ENCODE measurements around the gene AOAH. TPM values are rescaled to one million over a fixed set of nuclear protein-coding genes. Genes with fewer than 3 reads are reported as not detected.
"Not testable (repeated sequence)": the region's sequence is repeated elsewhere in the genome, so short reads cannot be mapped to it uniquely, and the experiment has no call there.

The AOAH gene
- total RNA-seq, 1 donor from 2014 or later, result 1.2 TPM

DNA sequence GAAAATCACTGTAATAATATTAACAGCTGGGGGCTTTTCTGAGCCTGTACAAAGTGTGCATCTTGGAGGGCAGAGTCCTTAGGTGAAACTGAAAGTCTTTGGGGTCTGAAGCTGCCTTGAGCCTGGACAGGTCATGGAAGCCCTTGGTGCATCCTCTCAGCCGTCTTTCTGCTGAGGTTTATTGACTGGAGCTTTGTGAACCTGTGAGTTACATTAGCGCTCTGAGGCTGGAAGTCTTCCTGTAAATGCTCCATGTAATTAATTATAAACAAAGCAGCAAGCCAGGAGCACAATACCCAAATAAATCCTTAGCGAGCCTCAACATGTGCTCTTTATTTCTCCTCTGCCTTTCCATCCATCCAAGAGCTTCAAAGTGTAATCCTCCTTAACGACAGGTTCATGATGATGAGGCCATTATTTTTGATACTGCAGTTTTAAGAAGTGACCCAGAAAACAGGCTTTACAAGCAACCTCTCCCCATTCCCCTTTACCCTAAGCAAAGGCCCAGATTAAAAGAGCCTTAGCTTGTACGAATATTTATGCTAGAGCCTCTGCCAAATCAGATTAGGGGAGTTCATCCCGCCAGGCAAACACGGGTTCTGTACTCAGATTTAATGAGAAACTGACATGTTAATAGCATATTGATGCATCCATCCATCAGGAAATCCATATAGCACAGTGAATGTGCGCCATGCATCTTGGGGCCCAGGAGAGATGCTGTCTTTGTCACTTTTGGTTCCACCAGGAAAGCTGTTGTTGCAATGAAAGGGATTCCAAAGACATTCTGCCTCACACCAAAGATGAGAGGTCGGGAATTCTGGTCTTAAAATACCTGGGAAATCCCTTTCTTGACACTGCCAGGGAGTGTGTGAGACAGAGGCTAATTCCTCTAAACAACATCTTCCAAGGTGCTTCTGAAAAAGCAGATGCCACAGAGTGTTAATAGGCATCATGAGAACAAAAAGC is 216.5 kb downstream of the AOAH start:
- no peak for DNase-seq (ENCODE audit: low read depth)

GRCh38 chr7:36506820-36507219 is 217.5 kb downstream of the AOAH start:
- peak; percentile 71 for DNase-seq (ENCODE audit: low read depth)

DNA sequence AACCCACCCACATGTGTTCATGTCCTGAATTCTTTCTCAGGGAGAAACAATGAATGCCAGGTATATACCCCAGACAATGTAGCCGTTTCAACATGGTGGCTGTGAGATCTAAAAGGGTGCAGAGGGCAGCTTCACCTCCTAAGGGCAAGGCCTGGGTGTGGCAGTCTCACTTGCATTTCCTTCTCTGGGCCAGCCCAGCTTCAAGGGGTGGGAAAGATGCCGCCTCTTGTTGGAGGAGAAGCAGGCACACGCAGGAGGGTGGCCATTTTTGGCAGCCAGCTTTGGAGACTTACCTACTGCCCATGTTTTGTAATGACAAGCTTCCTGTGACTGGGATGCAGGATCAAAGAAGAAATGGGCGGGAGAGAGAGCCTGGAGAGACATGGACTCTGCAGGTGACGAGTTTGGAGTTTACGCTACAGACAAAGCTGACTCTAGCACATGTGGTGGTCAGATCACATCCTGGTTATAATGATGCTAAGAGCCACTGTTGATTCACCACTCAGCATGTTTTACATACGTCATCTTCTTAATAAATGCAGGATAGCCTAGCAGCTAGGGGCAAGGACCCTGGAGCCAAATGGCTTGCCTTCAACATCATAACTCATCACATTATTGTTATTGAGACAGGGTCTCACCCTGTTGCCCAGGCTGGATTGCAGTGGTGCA is 218.0 kb downstream of the AOAH start:
- DNase-seq (ENCODE audit: low read depth), result no peak

DNA sequence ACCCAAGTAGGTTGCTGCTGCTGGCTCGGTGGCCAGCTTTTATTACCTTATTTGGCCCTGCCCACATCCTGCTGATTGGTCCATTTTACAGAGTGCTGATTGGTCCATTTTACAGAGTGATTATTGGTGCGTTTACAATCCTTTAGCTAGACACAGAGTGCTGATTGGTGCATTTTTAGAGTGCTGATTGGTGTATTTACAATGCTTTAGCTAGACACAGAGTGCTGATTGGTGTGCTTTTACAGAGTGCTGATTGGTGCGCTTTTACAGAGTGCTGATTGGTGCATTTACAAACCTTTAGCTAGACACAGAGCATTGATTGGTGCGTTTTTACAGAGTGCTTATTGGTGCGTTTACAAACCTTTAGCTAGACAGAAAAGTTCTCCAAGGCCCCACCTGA is 219.7 kb downstream of the AOAH start:
- not testable (repeated sequence) for DNase-seq (ENCODE audit: low read depth)

GRCh38 chr7:36504216-36504615 is 220.1 kb downstream of the AOAH start:
- not testable (repeated sequence) for DNase-seq (ENCODE audit: low read depth)

DNA sequence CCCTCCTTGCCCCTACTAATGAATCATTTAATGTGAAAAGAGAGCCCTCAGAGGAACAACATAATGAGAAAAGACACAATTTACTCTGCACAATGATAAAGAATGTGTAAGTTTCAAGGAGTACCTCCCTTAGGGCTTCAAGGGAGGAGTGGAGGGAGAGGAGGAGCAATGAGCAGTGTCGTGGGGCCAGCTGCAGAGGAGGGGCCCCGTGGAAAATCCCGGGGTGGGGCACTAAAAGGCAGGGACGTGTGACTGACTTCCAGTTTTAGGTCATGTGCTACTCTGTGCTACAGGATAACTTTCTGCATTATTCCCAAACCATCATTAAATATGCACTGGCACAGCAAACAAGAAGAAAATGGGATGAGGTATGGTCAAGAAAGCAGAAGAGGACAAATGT is 226.5 kb downstream of the AOAH start:
- no peak for DNase-seq (ENCODE audit: low read depth)

DNA sequence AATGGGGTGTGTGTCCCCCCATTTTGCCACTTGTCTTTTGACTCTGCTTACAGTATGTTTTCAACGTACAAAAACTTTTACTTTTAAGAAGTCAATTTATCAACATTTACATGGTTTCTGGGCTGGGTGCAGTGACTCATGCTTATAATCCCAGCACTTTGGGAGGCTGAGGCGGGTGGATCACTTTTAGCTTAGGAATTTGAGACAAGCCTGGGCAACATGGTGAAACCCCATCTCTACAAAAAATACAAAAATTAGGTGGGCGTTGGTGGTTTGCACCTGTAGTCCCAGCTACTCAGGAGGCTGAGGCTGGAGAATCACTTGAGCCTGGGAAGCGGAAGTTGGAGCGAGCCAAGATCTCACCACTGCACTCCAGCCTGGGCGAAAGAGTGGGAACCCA is 227.1 kb downstream of the AOAH start:
- DNase-seq (ENCODE audit: low read depth), result not testable (repeated sequence)

GRCh38 chr7:36496576-36496975 is 227.7 kb downstream of the AOAH start:
- DNase-seq (ENCODE audit: low read depth), result no peak

- no peak for DNase-seq (ENCODE audit: low read depth)
Observed at GRCh38 chr7:36491317-36491716, 233.0 kb downstream of the AOAH start.

DNA sequence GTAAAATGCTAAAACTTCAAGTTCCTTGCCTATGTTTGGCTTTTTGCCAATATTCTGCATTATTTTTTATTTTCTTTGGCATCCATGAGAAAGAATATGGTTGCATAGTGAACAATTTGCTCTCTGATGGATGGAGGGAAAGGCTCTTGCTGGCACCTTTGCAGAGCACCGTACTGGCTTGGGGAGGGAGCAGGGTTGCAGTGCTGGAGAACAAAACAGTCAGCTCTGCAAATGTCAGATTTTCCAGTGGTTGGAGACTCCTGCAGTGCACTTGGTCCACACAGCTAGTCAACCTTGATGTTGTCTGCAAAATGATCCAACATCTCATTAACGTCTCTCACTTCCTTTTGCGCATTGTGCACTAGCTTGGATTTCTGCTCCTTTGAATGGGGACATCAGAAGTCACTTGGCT is 233.9 kb downstream of the AOAH start:
- no peak for DNase-seq (ENCODE audit: low read depth)

GRCh38 chr7:36488672-36489071 is 235.6 kb downstream of the AOAH start:
- not testable (repeated sequence) for DNase-seq (ENCODE audit: low read depth)

- DNase-seq (ENCODE audit: low read depth), result peak; percentile 73
Observed at GRCh38 chr7:36487756-36488336, 236.4 kb downstream of the AOAH start.

DNA sequence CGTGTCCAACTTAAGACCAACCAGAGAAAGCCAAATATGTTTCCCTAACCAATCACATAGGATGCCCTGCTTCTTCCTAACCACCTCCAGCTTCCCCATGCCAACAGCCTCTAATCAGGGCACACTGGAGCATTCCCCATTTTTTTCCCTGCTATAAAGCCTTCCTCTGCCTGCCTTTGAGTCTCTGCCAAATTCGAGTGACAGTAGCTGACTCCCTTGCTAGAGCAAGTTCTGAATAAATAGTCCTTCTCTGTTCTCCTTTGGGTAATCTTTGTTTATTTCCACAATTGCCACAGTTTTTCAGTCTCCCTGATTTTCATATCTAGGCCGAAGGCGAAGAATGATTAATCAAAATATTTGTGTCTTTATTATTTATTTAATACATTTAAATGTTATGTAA is 238.0 kb downstream of the AOAH start:
- DNase-seq (ENCODE audit: low read depth), result no peak

GRCh38 chr7:36484265-36484664 is 240.0 kb downstream of the AOAH start:
- DNase-seq (ENCODE audit: low read depth), result no peak

- DNase-seq (ENCODE audit: low read depth), result peak; percentile 66
Observed at GRCh38 chr7:36483853-36484252, 240.4 kb downstream of the AOAH start.

- no peak for DNase-seq (ENCODE audit: low read depth)
Observed at GRCh38 chr7:36478745-36479144, 245.5 kb downstream of the AOAH start.

DNA sequence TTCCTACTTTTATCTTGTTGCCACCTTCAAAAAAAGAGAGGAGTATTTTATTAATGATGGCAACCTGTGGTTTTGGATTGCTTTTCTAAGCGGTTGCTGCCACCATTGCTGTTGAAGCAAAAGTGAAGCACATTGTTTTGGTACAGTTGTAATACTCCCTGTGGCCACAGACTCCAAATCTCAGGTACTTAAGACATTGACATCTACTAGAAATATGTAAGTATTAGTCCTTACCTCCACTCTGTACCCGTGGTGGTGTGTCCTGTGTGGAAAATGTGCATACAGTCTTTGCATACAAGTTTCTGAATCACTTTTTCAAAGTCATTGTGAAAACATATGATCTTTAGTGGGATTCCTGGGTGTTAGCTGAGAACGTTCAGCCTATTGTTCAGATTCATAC is 248.9 kb downstream of the AOAH start:
- no peak for DNase-seq (ENCODE audit: low read depth)

GRCh38 chr7:36475011-36475342 is 249.3 kb downstream of the AOAH start:
- DNase-seq (ENCODE audit: low read depth), result no peak

DNA sequence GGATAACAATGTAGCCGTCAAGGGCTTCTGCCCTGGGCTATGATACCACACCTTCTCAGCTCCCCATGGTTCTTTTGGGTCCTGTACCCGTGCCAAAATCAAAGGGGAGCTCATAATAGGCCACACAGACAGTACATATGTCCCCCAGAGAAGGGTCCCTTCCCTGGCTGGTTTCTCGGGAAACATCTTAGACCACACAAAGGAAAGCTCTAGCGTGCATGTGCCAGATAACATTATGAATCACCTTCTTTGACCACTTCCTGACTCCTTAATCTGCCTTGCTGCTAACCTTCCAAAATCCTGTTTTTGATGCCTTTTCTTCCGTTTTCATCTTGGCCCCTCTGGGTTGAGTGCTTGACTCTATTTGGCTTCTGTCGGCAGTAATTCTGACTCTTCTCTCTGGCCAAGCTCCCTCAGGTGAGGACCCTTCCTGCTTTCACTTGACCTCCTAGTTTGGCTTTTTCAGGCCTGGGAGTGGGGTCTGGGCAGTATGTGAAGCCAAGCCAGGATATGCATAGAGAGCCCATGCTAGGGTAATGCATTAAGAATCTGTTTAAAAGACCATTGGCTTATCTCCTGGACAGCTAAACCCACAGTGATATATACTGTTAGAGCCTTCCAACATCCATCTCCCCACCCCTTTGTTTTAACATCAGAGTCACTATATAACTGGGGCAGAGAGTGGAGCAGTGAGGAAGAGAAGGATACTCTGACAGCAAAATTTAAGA is 249.8 kb downstream of the AOAH start:
- no peak for DNase-seq (ENCODE audit: low read depth)

- no peak for DNase-seq (ENCODE audit: low read depth)
Observed at GRCh38 chr7:36473454-36474282, 250.6 kb downstream of the AOAH start.

DNA sequence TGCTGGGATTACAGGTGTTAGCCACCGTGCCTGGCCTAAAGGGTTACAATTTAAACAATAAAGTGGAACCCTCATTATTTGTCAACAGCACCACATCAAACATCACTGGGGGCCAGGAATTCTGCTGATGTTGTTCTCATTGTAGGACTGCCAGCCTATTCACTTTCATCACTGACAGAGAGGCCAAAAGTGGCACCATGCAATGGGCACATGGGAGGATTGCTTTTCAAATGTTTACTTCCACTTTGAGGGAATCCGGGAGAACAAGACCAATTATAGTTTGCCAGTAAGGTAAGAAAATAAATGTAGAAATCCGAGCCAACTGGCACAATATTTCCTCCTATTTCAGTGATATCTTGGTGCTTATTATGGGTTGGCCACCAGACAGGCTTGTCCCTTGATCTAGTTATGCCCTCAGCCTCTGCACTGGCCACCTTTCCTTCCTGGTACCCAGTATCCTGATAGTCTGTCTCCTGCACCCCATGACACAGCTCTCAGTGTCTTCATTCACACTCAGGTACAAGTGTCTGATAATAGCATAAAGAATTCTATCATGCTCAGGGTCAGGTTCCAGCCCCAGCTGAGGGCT is 252.1 kb downstream of the AOAH start:
- no peak for DNase-seq (ENCODE audit: low read depth)
